Right atrium auricular region (tissue), 2 donors: ENCODE measurements around the gene ROPN1. TPM values are rescaled to one million over a fixed set of nuclear protein-coding genes. Genes with fewer than 3 reads are reported as not detected.
"Not testable (repeated sequence)": the region's sequence is repeated elsewhere in the genome, so short reads cannot be mapped to it uniquely, and the experiment has no call there.

Experiments
- DNase-seq: peaks from one replicate; pipeline ENCODE4 v3.0.0-alpha.2; 2019; ENCODE audit warnings: low spot score
- H3K27ac ChIP-seq, 2 donors: fragments of 200-600 bp; sonication (generic); 1 replicate in 1 of 2; 2 replicates in 1 of 2; pipeline ENCODE4 v1.5.1; 2016 to 2019
- H3K27me3 ChIP-seq, 2 donors: fragments of 200-600 bp; sonication (generic); one replicate each; pipeline versions ENCODE4 v1.5.1 to v1.6.0; 2017 to 2019
- H3K36me3 ChIP-seq: fragments of 200-600 bp; sonication (generic); one replicate; pipeline ENCODE4 v1.5.1; 2016
- H3K4me1 ChIP-seq, 2 donors: fragments of 200-600 bp; sonication (generic); one replicate each; pipeline versions ENCODE4 v1.5.1 to v1.6.0; 2017 to 2019
- H3K4me3 ChIP-seq, 2 donors: fragments of 200-600 bp; sonication (generic); 1 replicate in 1 of 2; 2 replicates in 1 of 2; pipeline ENCODE4 v1.5.1; 2017 to 2019; ENCODE audit warnings: mild to moderate bottlenecking in 1 of 2, moderate library complexity in 1 of 2
- H3K9me3 ChIP-seq, 2 donors: fragments of 200-600 bp; sonication (generic); one replicate each; pipeline ENCODE4 v1.5.1; 2019
- CTCF ChIP-seq, 2 donors: fragments of 200-600 bp; sonication (generic); IDR thresholded peaks; one replicate each; pipeline ENCODE4 v1.5.1; 2019; ENCODE audit warnings: antibody characterized with exemption in 2 of 2
- total RNA-seq, 2 donors: library from RNA; depleted of rRNA; stranded (reverse); fragments of >200 nt; gene quantifications; one replicate each; pipeline ENCODE4 v1.1.0, GENCODE V29; 2016

Gene ROPN1
- total RNA-seq: not detected

DNA sequence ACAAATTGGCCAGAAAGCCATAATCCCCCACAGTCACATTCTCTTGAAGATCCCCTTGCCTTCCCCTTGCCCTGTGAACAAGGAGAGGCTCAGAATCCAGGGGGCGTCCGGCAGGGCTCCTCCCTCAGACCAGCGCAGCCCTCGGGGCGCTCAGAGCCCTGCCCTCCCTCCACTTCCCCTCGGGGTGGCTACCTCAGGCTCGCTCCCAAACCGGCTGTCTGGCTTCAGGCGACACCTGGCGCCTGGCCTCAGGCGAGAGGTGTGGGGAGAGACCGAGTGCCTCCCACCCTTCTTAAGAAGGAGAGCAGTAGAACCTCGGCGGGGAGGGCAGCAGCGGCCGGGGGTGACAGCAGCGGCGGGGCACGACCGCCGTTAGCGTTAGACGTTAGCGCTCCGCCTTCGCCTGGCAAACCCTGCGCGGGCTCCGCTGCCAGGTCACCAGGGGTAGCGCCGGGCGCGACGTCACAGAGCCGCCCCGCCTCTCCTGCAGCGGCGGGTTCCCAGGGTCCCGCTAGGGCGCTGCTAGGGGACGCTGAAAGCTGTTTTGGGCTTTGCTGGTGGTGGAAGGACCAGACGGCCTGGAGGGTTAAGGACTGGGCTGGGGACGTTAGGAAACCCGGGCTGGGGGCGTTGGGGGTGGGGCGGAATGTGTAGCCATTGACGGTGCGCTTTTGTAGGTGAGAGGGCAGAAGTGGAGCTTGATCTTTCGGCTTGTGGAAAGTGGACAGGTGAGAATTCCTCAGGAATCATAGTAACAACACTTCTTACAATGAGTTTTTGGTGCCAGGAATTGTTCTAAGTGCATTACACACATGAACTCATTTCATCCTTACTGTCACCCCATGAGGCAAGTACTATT, at the start of gene ROPN1:
Gene ROPN1 (minus strand): TSS at position 395 of the 859 bp plus-strand sequence. CDS start 11,643 bp downstream, outside the sequence.
- not testable (repeated sequence) for H3K4me1 ChIP-seq, H3K9me3 ChIP-seq, DNase-seq, H3K36me3 ChIP-seq, H3K27me3 ChIP-seq, H3K27ac ChIP-seq
- peak within 1 kb of the TSS in 1 of 2 donors; percentile 30 for H3K4me3 ChIP-seq

DNA sequence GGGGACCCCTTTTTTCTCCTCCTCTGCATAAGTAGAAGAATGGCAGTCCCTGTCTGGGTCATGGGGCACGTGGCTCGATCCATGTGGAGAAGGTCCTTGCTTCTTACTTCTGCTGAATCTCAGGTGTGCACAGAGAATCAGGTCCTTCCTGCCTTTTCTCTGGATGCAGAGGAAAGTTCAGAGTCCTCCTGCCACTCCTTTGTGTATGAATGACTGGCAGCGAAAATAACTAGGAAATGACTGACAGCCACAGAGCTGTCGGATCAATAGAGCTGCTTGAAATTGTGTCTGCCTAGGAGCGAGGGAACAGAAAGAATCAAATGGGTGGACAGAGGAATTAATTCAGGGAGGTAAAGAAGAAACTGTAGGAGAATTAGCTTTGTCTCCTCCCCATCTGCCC, 49.6 kb upstream of the ROPN1 start:
- no peak for DNase-seq
- no peaks in the 10 kb centered on the region for H3K9me3 ChIP-seq
- no peak overlapping the region for H3K4me3 ChIP-seq
- H3K4me1 ChIP-seq: peaks cover 0 to 4% of the 10 kb centered on the region in 2 donors
- TF ChIP-seq CTCF (IDR thresholded peaks at IDR 0.05): no peak
- H3K27ac ChIP-seq: no peak overlapping the region
- H3K27me3 ChIP-seq: no peaks in the 10 kb centered on the region
- no peaks in the 10 kb centered on the region for H3K36me3 ChIP-seq

- Histone ChIP-seq H3K9me3 (no peaks in the 10 kb centered on the region), H3K4me3 (no peak overlapping the region), H3K27ac (no peak overlapping the region), H3K4me1 (peaks cover 0 to 21% of the 10 kb centered on the region in 2 donors), H3K36me3 (no peaks in the 10 kb centered on the region), H3K27me3 (no peaks in the 10 kb centered on the region)
- TF ChIP-seq CTCF (IDR thresholded peaks at IDR 0.05): no peak
- DNase-seq: no peak
Measured at GRCh38 chr3:124037326-124037725, 45.4 kb upstream of the ROPN1 start.

GRCh38 chr3:124036214-124036613, 44.3 kb upstream of the ROPN1 start:
- peaks cover 0 to 26% of the 10 kb centered on the region in 2 donors for H3K4me1 ChIP-seq
- DNase-seq, H3K4me3 ChIP-seq, H3K9me3 ChIP-seq, H3K27ac ChIP-seq, H3K36me3 ChIP-seq, H3K27me3 ChIP-seq: not testable (repeated sequence)

- no peaks in the 10 kb centered on the region for H3K27me3 ChIP-seq
- no peak for DNase-seq
- no peak overlapping the region for H3K27ac ChIP-seq
- H3K4me1 ChIP-seq: peaks cover 0 to 26% of the 10 kb centered on the region in 2 donors
- no peaks in the 10 kb centered on the region for H3K9me3 ChIP-seq
- no peak overlapping the region for H3K4me3 ChIP-seq
- no peaks in the 10 kb centered on the region for H3K36me3 ChIP-seq
- no peak for TF ChIP-seq CTCF (IDR thresholded peaks at IDR 0.05)
Measured at GRCh38 chr3:124035463-124036121, 43.7 kb upstream of the ROPN1 start.

- no peaks in the 10 kb centered on the region for H3K36me3 ChIP-seq
- no peak for DNase-seq
- H3K4me1 ChIP-seq: peaks cover 0 to 26% of the 10 kb centered on the region in 2 donors
- TF ChIP-seq CTCF (IDR thresholded peaks at IDR 0.05): no peak
- no peaks in the 10 kb centered on the region for H3K27me3 ChIP-seq
- H3K27ac ChIP-seq: no peak overlapping the region
- H3K9me3 ChIP-seq: no peaks in the 10 kb centered on the region
- H3K4me3 ChIP-seq: peak overlapping the region; percentile 60 to 84
Measured at GRCh38 chr3:124034844-124035152, 42.9 kb upstream of the ROPN1 start.
